Measurements from ENCODE around the gene PCDHGC3. TPM values are rescaled to one million over a fixed set of nuclear protein-coding genes. Genes with fewer than 3 reads are reported as not detected.

Gene PCDHGC3
- total and polyA plus RNA-seq, 8 donors, result 9.1 to 25.3 (median 18.9) TPM

- Histone ChIP-seq H3K27ac (no peak overlapping the region), H3K4me3 (no peak overlapping the region), H3K27me3 (no peaks in the 10 kb centered on the region), H3K36me3 (peaks cover 0 to 14% (median 0%) of the 10 kb centered on the region in 3 donors), H3K9me3 (no peaks in the 10 kb centered on the region), H3K4me1 (peaks cover 0 to 12% (median 0%) of the 10 kb centered on the region in 3 donors)
- ATAC-seq (no peak), DNase-seq (no peak), FAIRE-seq (no peak)
- 87 to 91% methylated on average over 8 of the region's 8 CpGs for WGBS, 2 donors
- TF ChIP-seq CTCF (IDR thresholded peaks at IDR 0.05), result no peak
- intact Hi-C loops (cut with DNase I), result no loop called here
Measured at GRCh38 chr5:141516672-141517025, 40.9 kb downstream of the PCDHGC3 start.

- H3K27me3 ChIP-seq, result no peaks in the 10 kb centered on the region
- DNase-seq (no peak), FAIRE-seq (no peak), ATAC-seq (no peak)
- intact Hi-C loops (cut with DNase I), result no loop called here
- H3K4me3 ChIP-seq, result no peak overlapping the region
- no peaks in the 10 kb centered on the region for H3K9me3 ChIP-seq
- peaks cover 0 to 18% (median 0%) of the 10 kb centered on the region in 3 donors for H3K4me1 ChIP-seq
- no peak overlapping the region for H3K27ac ChIP-seq
- peaks cover 0 to 14% (median 5%) of the 10 kb centered on the region in 3 donors for H3K36me3 ChIP-seq
- no peak for TF ChIP-seq CTCF (IDR thresholded peaks at IDR 0.05)
- 88 to 92% methylated on average over 8 of the region's 8 CpGs for WGBS, 2 donors
Measured at GRCh38 chr5:141517312-141517711, 41.5 kb downstream of the PCDHGC3 start.

GRCh38 chr5:141517880-141518617 lies 42.3 kb downstream of the PCDHGC3 start:
- intact Hi-C loops (cut with DNase I), result no loop called here
- no peak for DNase-seq
- no peak for TF ChIP-seq CTCF (IDR thresholded peaks at IDR 0.05)
- Histone ChIP-seq H3K4me3 (no peak overlapping the region), H3K27me3 (no peaks in the 10 kb centered on the region), H3K4me1 (peaks cover 0 to 18% (median 0%) of the 10 kb centered on the region in 3 donors), H3K36me3 (peaks cover 0 to 14% (median 5%) of the 10 kb centered on the region in 3 donors), H3K9me3 (no peaks in the 10 kb centered on the region), H3K27ac (no peak overlapping the region)
- WGBS, 2 donors, result 87 to 90% methylated on average over 11 of the region's 11 CpGs
- no peak for FAIRE-seq
- no peak for ATAC-seq

GRCh38 chr5:141518618-141519015 lies 42.9 kb downstream of the PCDHGC3 start:
- Histone ChIP-seq H3K27me3 (no peaks in the 10 kb centered on the region), H3K36me3 (peaks cover 0 to 14% (median 5%) of the 10 kb centered on the region in 3 donors), H3K27ac (no peak overlapping the region), H3K4me3 (no peak overlapping the region), H3K4me1 (peaks cover 0 to 18% (median 0%) of the 10 kb centered on the region in 3 donors), H3K9me3 (no peaks in the 10 kb centered on the region)
- ATAC-seq (no peak), DNase-seq (no peak), FAIRE-seq (no peak)
- intact Hi-C loops (cut with DNase I), result no loop called here
- TF ChIP-seq CTCF (IDR thresholded peaks at IDR 0.05), result no peak
- WGBS, 2 donors, result 95 to 100% methylated on average over 1 of the region's 1 CpG

Measured in pancreas (tissue), 10 donors.